Kidney epithelial cell (primary cell): ENCODE measurements around the gene MYO1D. TPM values are rescaled to one million over a fixed set of nuclear protein-coding genes. Genes with fewer than 3 reads are reported as not detected.

Experiments used
- DNase-seq: peaks from one replicate; pipeline ENCODE4 v3.0.0-alpha.2; 2010; ENCODE audit warnings: low read depth
- H3K27me3 ChIP-seq: 2 replicates; pipeline ENCODE4 v1.6.0; 2011; ENCODE audit warnings: low read length; ENCODE audit not compliant: control insufficient read depth, insufficient read depth
- H3K36me3 ChIP-seq: 2 replicates; pipeline ENCODE4 v1.5.1; 2011; ENCODE audit warnings: low read length; ENCODE audit not compliant: control insufficient read depth, insufficient read depth
- H3K4me3 ChIP-seq: 2 replicates; pipeline ENCODE4 v1.5.1; 2011; ENCODE audit warnings: low read depth, mild to moderate bottlenecking, control low read depth, low read length
- total RNA-seq: library from RNA; depleted of rRNA; stranded (reverse); fragments of >200 nt; gene quantifications from 2 replicates; pipeline ENCODE4 v1.2.3, GENCODE V29; 2015
- TF ChIP-seq, protein P1 (sequence below): IDR thresholded peaks from 2 replicates; pipeline ENCODE4 v1.5.1; 2011; ENCODE audit warnings: mild to moderate bottlenecking, moderate library complexity, low read length, control low read depth, inconsistent platforms; ENCODE audit not compliant: insufficient read depth, poor library complexity, severe bottlenecking

MYO1D gene
- total RNA-seq, 1 donor from 2014 or later = 95.5 TPM

DNA sequence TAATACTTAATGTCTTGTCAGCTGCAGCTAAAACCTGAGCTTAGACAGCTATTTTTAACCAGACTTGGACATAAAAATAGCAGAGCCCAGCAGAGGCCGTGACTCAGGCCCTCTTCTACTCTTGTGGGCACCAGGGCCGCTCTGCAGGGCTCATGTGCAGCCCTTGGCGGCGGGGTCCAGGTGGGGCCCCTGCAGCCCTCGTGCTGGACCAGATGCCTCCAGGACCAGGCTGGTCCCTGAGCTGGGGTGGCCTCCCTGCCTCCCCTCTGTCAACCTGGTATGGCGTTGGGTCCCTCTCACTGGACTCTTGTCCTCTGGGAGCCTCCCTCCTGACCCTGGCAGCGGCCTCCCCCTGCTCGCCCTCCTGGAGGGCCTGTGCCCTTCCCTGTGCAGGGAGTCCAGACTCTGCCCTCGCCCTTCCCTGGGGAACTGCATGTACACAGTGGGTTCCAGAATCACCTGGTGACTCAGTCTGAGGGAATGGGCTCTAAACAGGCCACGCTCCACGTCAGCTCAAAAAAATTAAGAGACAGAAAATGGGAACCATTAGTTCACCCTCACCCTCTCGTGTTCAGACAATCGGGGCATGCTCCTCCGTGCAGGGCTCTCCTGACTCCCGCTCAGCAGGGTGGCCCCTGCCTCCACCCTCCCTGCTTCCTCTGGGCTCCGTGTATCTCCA is 380.4 kb downstream of the MYO1D start:
- no peaks in the 10 kb centered on the region for H3K27me3 ChIP-seq
- no peak overlapping the region for H3K4me3 ChIP-seq
- DNase-seq = no peak
- no peaks in the 10 kb centered on the region for H3K36me3 ChIP-seq
- TF ChIP-seq, protein P1, sequence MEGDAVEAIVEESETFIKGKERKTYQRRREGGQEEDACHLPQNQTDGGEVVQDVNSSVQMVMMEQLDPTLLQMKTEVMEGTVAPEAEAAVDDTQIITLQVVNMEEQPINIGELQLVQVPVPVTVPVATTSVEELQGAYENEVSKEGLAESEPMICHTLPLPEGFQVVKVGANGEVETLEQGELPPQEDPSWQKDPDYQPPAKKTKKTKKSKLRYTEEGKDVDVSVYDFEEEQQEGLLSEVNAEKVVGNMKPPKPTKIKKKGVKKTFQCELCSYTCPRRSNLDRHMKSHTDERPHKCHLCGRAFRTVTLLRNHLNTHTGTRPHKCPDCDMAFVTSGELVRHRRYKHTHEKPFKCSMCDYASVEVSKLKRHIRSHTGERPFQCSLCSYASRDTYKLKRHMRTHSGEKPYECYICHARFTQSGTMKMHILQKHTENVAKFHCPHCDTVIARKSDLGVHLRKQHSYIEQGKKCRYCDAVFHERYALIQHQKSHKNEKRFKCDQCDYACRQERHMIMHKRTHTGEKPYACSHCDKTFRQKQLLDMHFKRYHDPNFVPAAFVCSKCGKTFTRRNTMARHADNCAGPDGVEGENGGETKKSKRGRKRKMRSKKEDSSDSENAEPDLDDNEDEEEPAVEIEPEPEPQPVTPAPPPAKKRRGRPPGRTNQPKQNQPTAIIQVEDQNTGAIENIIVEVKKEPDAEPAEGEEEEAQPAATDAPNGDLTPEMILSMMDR = no peak

DNA sequence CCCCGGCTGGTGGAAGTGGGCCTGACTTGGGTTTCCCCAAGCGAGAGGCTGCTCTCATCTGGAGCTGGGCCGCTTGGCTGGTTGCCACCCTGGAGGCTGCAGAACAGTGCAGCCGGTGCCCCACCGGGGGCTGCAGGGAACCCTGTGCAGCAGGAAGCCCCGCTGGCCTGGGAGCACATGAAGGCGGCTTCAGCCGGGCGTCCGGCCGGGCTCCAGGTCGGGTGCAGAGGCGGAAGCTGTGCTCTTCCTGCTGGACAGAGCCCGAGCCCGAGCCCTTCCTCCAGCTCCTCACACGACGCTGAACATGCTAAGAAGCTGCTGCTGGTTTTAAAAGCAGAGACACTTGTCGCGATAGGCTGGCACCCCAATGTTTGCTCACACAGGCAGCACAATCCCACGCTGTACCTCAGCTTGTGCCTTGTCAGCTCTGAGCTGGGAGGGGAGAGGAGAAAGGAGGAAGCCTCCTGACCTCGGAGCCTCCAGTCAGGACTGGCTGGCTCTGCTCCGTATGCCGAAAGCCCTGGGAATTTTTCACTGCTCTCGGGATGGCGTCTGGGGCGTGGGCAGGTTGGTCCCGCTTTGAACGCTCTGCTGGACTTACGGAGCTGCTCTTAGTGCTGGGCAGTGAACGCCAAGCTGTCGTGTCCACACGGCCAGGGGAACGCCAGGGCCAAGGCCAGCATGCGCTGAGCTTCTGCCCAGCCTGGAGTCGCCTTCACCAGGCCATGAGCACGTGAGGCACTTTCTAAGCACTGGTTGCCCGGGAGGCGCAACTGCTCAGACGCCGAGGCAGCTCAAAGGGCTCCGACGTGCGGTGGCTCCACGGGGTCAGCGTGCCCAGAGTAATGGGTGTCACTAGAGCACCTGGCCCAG is 381.3 kb downstream of the MYO1D start:
- no peak overlapping the region for H3K4me3 ChIP-seq
- DNase-seq = no peak
- H3K27me3 ChIP-seq = no peaks in the 10 kb centered on the region
- TF ChIP-seq, protein P1 = no peak
- no peaks in the 10 kb centered on the region for H3K36me3 ChIP-seq

DNA sequence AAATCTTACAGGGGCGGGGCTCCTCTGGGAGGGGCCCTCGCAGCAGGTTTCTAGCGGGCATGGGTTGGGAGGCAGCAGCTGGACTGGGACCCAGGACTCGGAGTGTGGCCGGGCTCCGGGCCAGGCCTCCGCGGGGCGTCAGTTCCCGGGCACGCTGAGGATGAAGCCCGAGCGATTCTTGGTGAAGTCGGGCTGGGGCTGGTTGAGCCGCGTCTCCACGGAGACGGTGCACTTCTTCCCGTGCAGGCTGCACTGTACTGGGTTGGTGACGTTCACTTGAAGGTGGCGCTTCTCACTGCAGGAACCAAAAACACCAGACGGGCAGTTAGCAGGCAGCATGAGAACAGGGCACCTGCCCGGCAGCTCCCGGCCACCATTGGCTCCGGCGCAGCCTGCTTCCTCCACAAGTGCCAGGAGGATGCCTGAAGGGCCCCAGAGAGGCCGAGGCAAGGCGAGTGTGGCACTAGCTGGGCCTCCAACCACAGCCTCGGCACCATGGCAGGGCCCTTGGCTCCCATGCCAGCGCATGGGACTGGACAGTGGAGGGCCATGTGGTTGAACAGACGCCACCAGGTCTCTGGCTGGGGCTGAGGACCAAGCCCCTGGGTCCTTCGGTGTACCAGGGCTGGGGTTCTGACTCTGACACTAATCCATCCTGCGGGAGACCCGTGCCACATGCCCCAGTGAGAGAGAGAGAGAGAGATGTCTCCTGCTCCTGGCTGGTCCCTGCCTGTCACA is 382.1 kb downstream of the MYO1D start:
- TF ChIP-seq, protein P1 = no peak

DNA sequence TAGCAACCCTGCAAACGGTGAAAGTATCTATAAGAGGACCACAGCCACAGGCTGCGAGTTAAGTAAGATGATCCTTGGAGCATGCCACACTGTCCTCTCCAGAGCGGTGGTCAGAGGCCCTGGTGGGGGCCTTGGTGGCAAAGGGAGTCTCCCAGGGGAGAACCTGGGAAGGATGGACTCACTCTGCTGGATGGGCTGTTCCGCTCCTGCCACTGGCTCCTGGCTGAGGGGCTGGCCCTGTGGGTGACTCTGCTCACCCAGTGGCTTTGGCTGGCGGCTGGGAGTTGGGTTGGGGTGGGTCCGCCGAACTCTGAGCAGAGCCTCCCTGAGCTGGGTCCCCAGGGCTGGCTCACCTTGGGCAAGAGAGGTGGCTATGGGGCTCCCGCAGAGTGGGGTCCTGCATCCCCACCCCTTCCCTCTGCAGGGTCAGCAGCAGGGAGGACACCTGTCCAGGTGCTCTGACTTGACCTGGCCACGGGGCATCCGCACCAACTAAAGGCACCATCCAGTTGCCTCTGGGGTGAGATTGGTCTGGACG is 382.9 kb downstream of the MYO1D start:
- TF ChIP-seq, protein P1 = no peak
- H3K27me3 ChIP-seq = no peaks in the 10 kb centered on the region
- no peak overlapping the region for H3K4me3 ChIP-seq
- DNase-seq = no peak
- H3K36me3 ChIP-seq = no peaks in the 10 kb centered on the region

More for the DNA sequence above, 382.1 kb downstream of the MYO1D start:
- no peaks in the 10 kb centered on the region for H3K36me3 ChIP-seq
- H3K4me3 ChIP-seq = no peak overlapping the region
- DNase-seq = no peak
- no peaks in the 10 kb centered on the region for H3K27me3 ChIP-seq

DNA sequence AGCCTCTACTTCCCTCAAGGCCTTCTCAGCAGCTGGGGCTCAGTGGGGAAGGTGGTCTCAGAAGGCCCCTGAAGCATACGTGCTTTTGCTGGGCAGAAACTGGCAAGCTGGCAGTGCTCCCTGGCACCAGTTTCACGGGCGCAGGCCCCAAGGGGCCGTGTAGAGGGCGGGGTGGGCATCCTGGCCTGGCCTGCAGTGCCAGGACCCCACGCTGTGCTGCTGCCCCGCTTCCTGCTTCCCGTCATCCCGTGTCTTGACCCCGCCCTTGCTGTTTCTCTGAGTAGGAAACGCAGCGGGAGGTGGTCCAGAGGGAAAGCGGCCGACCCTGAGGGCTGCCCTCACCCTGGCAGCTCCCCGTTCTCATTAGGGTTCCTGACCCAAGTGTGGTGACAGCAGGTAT is 383.4 kb downstream of the MYO1D start:
- H3K36me3 ChIP-seq = no peaks in the 10 kb centered on the region
- TF ChIP-seq, protein P1 = no peak
- no peaks in the 10 kb centered on the region for H3K27me3 ChIP-seq
- no peak for DNase-seq
- no peak overlapping the region for H3K4me3 ChIP-seq
